Fibroblast of lung (primary cell): ENCODE measurements around the gene COL9A3. TPM values are rescaled to one million over a fixed set of nuclear protein-coding genes. Genes with fewer than 3 reads are reported as not detected.

Experiments used
- DNase-seq, 2 donors: peaks; one replicate each; pipeline versions ENCODE4 v3.0.0 to v3.0.0-alpha.2; 2010; ENCODE audit warnings: low read depth in 2 of 2
- H2AFZ ChIP-seq: 2 replicates; pipeline ENCODE4 v1.5.1; 2012; ENCODE audit warnings: low read length, control low read depth, inconsistent platforms
- H3K27ac ChIP-seq: 2 replicates; pipeline ENCODE4 v1.5.1; 2011; ENCODE audit warnings: low read length, control low read depth; ENCODE audit not compliant: insufficient read depth
- H3K27me3 ChIP-seq: 2 replicates; pipeline ENCODE4 v1.5.1; 2011; ENCODE audit warnings: mild to moderate bottlenecking, low read length; ENCODE audit not compliant: control insufficient read depth, insufficient read depth
- H3K36me3 ChIP-seq: 2 replicates; pipeline ENCODE4 v1.5.1; 2011; ENCODE audit warnings: low read length; ENCODE audit not compliant: control insufficient read depth, insufficient read depth
- H3K4me1 ChIP-seq: 2 replicates; pipeline ENCODE4 v1.5.1; 2011; ENCODE audit warnings: low read length; ENCODE audit not compliant: control insufficient read depth, insufficient read depth; ENCODE audit errors: extremely low read depth
- H3K4me2 ChIP-seq: 2 replicates; pipeline ENCODE4 v1.5.1; 2011; ENCODE audit warnings: low read length, control low read depth; ENCODE audit not compliant: insufficient read depth; ENCODE audit errors: extremely low read depth
- H3K4me3 ChIP-seq, 4 experiments: fragments of 200-600 bp in 1 of 4; sonication (generic) in 1 of 4; replicated peaks in 1 of 4; 2 replicates each; pipeline ENCODE4 v1.5.1; 2011 to 2016; ENCODE audit warnings: low read length in 4 of 4, low read depth in 3 of 4, mild to moderate bottlenecking in 3 of 4, control low read depth in 2 of 4, inconsistent platforms in 1 of 4, mixed read lengths in 1 of 4; ENCODE audit not compliant: insufficient read depth in 1 of 4; ENCODE audit errors: control extremely low read depth in 1 of 4
- H3K79me2 ChIP-seq: 2 replicates; pipeline ENCODE4 v1.5.1; 2012; ENCODE audit warnings: mild to moderate bottlenecking, low read length, inconsistent platforms; ENCODE audit not compliant: control insufficient read depth, insufficient read depth
- H3K9ac ChIP-seq: 2 replicates; pipeline ENCODE4 v1.5.1; 2011; ENCODE audit warnings: mild to moderate bottlenecking, low read length, control low read depth; ENCODE audit not compliant: insufficient read depth
- H3K9me3 ChIP-seq: 2 replicates; pipeline ENCODE4 v1.5.1; 2012; ENCODE audit warnings: low read depth, low read length; ENCODE audit not compliant: control insufficient read depth, insufficient read depth
- H4K20me1 ChIP-seq: 2 replicates; pipeline ENCODE4 v1.5.1; 2011; ENCODE audit warnings: low read length; ENCODE audit not compliant: control insufficient read depth, insufficient read depth; ENCODE audit errors: extremely low read depth
- CTCF ChIP-seq, 2 donors: IDR thresholded peaks in 1 of 2; conservative IDR thresholded peaks in 1 of 2; 1 replicate in 1 of 2; 2 replicates in 1 of 2; pipeline ENCODE4 v1.5.1; 2011 to 2012; ENCODE audit warnings: low read length in 2 of 2, control low read depth in 1 of 2, inconsistent platforms in 1 of 2, low read depth in 1 of 2, mild to moderate bottlenecking in 1 of 2
- EZH2 ChIP-seq: IDR thresholded peaks from 2 replicates; pipeline ENCODE4 v1.5.1; 2012; ENCODE audit warnings: low read length, control low read depth, mild to moderate bottlenecking; ENCODE audit errors: missing control alignments
- polyA plus RNA-seq, 2 donors: library from polyadenylated mRNA; depleted of rRNA in 1 of 2; stranded (reverse) in 1 of 2; unstranded in 1 of 2; fragments of >200 nt; gene quantifications; 2 replicates each; pipeline ENCODE4 v1.2.1, GENCODE V29; 2011 to 2012; ENCODE audit warnings: missing spikeins in 1 of 2
- total RNA-seq: library from RNA; depleted of rRNA; stranded (reverse); fragments of >200 nt; gene quantifications from 2 replicates; pipeline ENCODE4 v1.2.1, GENCODE V29; 2014

COL9A3 gene
- total and polyA plus RNA-seq, 2 donors (not counting 1 experiment from before 2014, with no cell fraction given): 0.17 TPM

GRCh38 chr20:62835931-62836861 is 19.3 kb downstream of the COL9A3 start:
- no peaks in the 10 kb centered on the region for H3K79me2 ChIP-seq
- no peaks in the 10 kb centered on the region for H3K9me3 ChIP-seq
- H3K36me3 ChIP-seq: no peaks in the 10 kb centered on the region
- peak in 1 of 2 donors; percentile 50 for DNase-seq
- H3K9ac ChIP-seq: no peak overlapping the region
- no peak overlapping the region for H3K4me2 ChIP-seq
- no peak overlapping the region for H3K4me3 ChIP-seq
- H3K27me3 ChIP-seq: no peaks in the 10 kb centered on the region
- no peaks in the 10 kb centered on the region for H3K4me1 ChIP-seq
- no peak overlapping the region for H3K27ac ChIP-seq
- no peak for TF ChIP-seq EZH2
- no peak for TF ChIP-seq CTCF (conservative IDR thresholded peaks at IDR 0.05 in 1 of 2, IDR thresholded peaks at IDR 0.05 in 1 of 2; ENCODE audit: low read depth in 1 of 2, low read length in 2 of 2)
- H2AFZ ChIP-seq: no peak overlapping the region
- no peaks in the 10 kb centered on the region for H4K20me1 ChIP-seq

- Histone ChIP-seq H3K27ac (no peak overlapping the region), H3K9me3 (no peaks in the 10 kb centered on the region), H3K9ac (no peak overlapping the region), H3K27me3 (no peaks in the 10 kb centered on the region), H3K36me3 (no peaks in the 10 kb centered on the region), H3K4me3 (no peak overlapping the region), H2AFZ (no peak overlapping the region), H3K79me2 (no peaks in the 10 kb centered on the region), H3K4me1 (no peaks in the 10 kb centered on the region), H3K4me2 (no peak overlapping the region), H4K20me1 (no peaks in the 10 kb centered on the region)
- TF ChIP-seq CTCF (conservative IDR thresholded peaks at IDR 0.05 in 1 of 2, IDR thresholded peaks at IDR 0.05 in 1 of 2; ENCODE audit: low read depth in 1 of 2, low read length in 2 of 2) (no peak), EZH2 (no peak)
- DNase-seq: no peak
Observed at GRCh38 chr20:62836967-62837490, 20.2 kb downstream of the COL9A3 start.

- Histone ChIP-seq H3K4me3 (no peak overlapping the region), H2AFZ (no peak overlapping the region), H3K9ac (no peak overlapping the region), H3K27ac (no peak overlapping the region), H3K9me3 (no peaks in the 10 kb centered on the region), H4K20me1 (no peaks in the 10 kb centered on the region), H3K36me3 (no peaks in the 10 kb centered on the region), H3K4me2 (no peak overlapping the region), H3K27me3 (no peaks in the 10 kb centered on the region), H3K4me1 (no peaks in the 10 kb centered on the region), H3K79me2 (no peaks in the 10 kb centered on the region)
- TF ChIP-seq CTCF (conservative IDR thresholded peaks at IDR 0.05 in 1 of 2, IDR thresholded peaks at IDR 0.05 in 1 of 2; ENCODE audit: low read depth in 1 of 2, low read length in 2 of 2): no peak
- TF ChIP-seq EZH2: no peak
- no peak for DNase-seq
Observed at GRCh38 chr20:62837790-62838127, 20.9 kb downstream of the COL9A3 start.
